ENCODE data around the gene ZNF630. TPM values are rescaled to one million over a fixed set of nuclear protein-coding genes. Genes with fewer than 3 reads are reported as not detected.

ZNF630 gene
- total and polyA plus RNA-seq, 3 donors from 2014 or later: 1.5 to 5.6 (median 2.0) TPM

- intact Hi-C loops (cut with DNase I; ENCODE audit: low total_unique reads): no loop called here
Measured at GRCh38 chrX:48058621-48059295, 12.7 kb downstream of the ZNF630 start.

GRCh38 chrX:48046846-48047245 is 24.6 kb downstream of the ZNF630 start:
- Histone ChIP-seq H3K36me3 (ENCODE audit: low read depth, missing control alignments) (no peaks in the 10 kb centered on the region), H3K4me3 (no peak overlapping the region), H3K9me3 (no peaks in the 10 kb centered on the region), H3K27me3 (no peaks in the 10 kb centered on the region), H3K27ac (no peak overlapping the region), H3K4me1 (no peaks in the 10 kb centered on the region)
- intact Hi-C loops (cut with DNase I; ENCODE audit: low total_unique reads): no loop called here
- TF ChIP-seq POLR2A (IDR thresholded peaks at IDR 0.05): no peak
- TF ChIP-seq CTCF (IDR thresholded peaks at IDR 0.05): no peak
- no peak for DNase-seq
- 91% methylated on average over 5 of the region's 5 CpGs; no CpG with 5 or more reads in 1 of the 2 donors for WGBS, 2 donors

More at GRCh38 chrX:48058621-48059295, 12.7 kb downstream of the ZNF630 start:
- Histone ChIP-seq H3K27ac (no peak overlapping the region), H3K4me1 (no peaks in the 10 kb centered on the region), H3K9me3 (no peaks in the 10 kb centered on the region), H3K36me3 (ENCODE audit: low read depth, missing control alignments) (no peaks in the 10 kb centered on the region), H3K4me3 (no peak overlapping the region), H3K27me3 (no peaks in the 10 kb centered on the region)
- WGBS, 2 donors: 88 to 96% methylated on average over 2 of the region's 2 CpGs
- no peak for TF ChIP-seq CTCF (IDR thresholded peaks at IDR 0.05)
- no peak for TF ChIP-seq POLR2A (IDR thresholded peaks at IDR 0.05)
- DNase-seq: no peak

GRCh38 chrX:48045410-48046311 is 25.8 kb downstream of the ZNF630 start:
- intact Hi-C loops (cut with DNase I; ENCODE audit: low total_unique reads): no loop called here
- WGBS, 2 donors: 32 to 41% methylated on average over 6 to 8 of the region's 8 CpGs
- Histone ChIP-seq H3K27me3 (no peaks in the 10 kb centered on the region), H3K36me3 (ENCODE audit: low read depth, missing control alignments) (no peaks in the 10 kb centered on the region), H3K4me3 (no peak overlapping the region), H3K4me1 (no peaks in the 10 kb centered on the region), H3K9me3 (no peaks in the 10 kb centered on the region), H3K27ac (peak overlapping the region; percentile 18 to 45)
- TF ChIP-seq POLR2A (IDR thresholded peaks at IDR 0.05): no peak
- TF ChIP-seq CTCF (IDR thresholded peaks at IDR 0.05): no peak
- peak; percentile 54 for DNase-seq

- Histone ChIP-seq H3K27me3 (no peaks in the 10 kb centered on the region), H3K4me1 (no peaks in the 10 kb centered on the region), H3K36me3 (ENCODE audit: low read depth, missing control alignments) (no peaks in the 10 kb centered on the region), H3K27ac (no peak overlapping the region), H3K9me3 (no peaks in the 10 kb centered on the region), H3K4me3 (no peak overlapping the region)
- no peak for TF ChIP-seq POLR2A (IDR thresholded peaks at IDR 0.05)
- TF ChIP-seq CTCF (IDR thresholded peaks at IDR 0.05): no peak
- 66 to 77% methylated on average over 4 of the region's 4 CpGs for WGBS, 2 donors
- intact Hi-C loops (cut with DNase I; ENCODE audit: low total_unique reads): no loop called here
- no peak for DNase-seq
Measured at GRCh38 chrX:48043056-48043455, 28.4 kb downstream of the ZNF630 start.

All from testis (tissue), 3 donors.